ENCODE measurements around the gene STARD7.
"Not testable (repeated sequence)": the region's sequence is repeated elsewhere in the genome, so short reads cannot be mapped to it uniquely, and the experiment has no call there.

STARD7 gene

GRCh38 chr2:96208143-96209010 lies at the start of gene STARD7:
STARD7 (minus strand) TSS chr2:96208827; CDS start chr2:96208434, 393 bp downstream.
- peak; percentile 95 to 97 for DNase-seq

GRCh38 chr2:96257744-96258143 lies 49.1 kb upstream of the STARD7 start:
- not testable (repeated sequence) for DNase-seq

- DNase-seq, result no peak
These were observed 48.0 kb upstream of the STARD7 start for GRCh38 chr2:96256611-96257113.

GRCh38 chr2:96254571-96254970 lies 45.9 kb upstream of the STARD7 start:
- no peak for DNase-seq

GRCh38 chr2:96253006-96253405 lies 44.4 kb upstream of the STARD7 start:
- no peak for DNase-seq

GRCh38 chr2:96252526-96252925 lies 43.9 kb upstream of the STARD7 start:
- DNase-seq, result no peak

- DNase-seq, result no peak
These were observed 43.2 kb upstream of the STARD7 start for GRCh38 chr2:96251721-96252292.

GRCh38 chr2:96250188-96250587 lies 41.6 kb upstream of the STARD7 start:
- no peak for DNase-seq

- no peak for DNase-seq
These were observed 41.0 kb upstream of the STARD7 start for GRCh38 chr2:96249654-96250053.

GRCh38 chr2:96248624-96249023 lies 40.0 kb upstream of the STARD7 start:
- no peak for DNase-seq

- no peak for DNase-seq
These were observed 39.3 kb upstream of the STARD7 start for GRCh38 chr2:96247896-96248295.

GRCh38 chr2:96247009-96247408 lies 38.4 kb upstream of the STARD7 start:
- no peak for DNase-seq

- no peak for DNase-seq
These were observed 37.2 kb upstream of the STARD7 start for GRCh38 chr2:96245609-96246390.

- DNase-seq, result no peak
These were observed 35.2 kb upstream of the STARD7 start for GRCh38 chr2:96243843-96244242.

GRCh38 chr2:96241900-96242611 lies 33.4 kb upstream of the STARD7 start:
- peak; percentile 36 to 43 for DNase-seq

GRCh38 chr2:96241227-96241626 lies 32.6 kb upstream of the STARD7 start:
- no peak for DNase-seq

GRCh38 chr2:96240341-96241038 lies 31.9 kb upstream of the STARD7 start:
- DNase-seq, result no peak

GRCh38 chr2:96239745-96240264 lies 31.2 kb upstream of the STARD7 start:
- DNase-seq, result no peak

GRCh38 chr2:96239091-96239490 lies 30.5 kb upstream of the STARD7 start:
- DNase-seq, result no peak

GRCh38 chr2:96238266-96238665 lies 29.6 kb upstream of the STARD7 start:
- DNase-seq, result no peak

GRCh38 chr2:96236882-96237281 lies 28.3 kb upstream of the STARD7 start:
- DNase-seq, result no peak

GRCh38 chr2:96233880-96234316 lies 25.3 kb upstream of the STARD7 start:
- DNase-seq, result no peak
